ENCODE results near the gene TMEM52B.
"Not testable (repeated sequence)": the region's sequence is repeated elsewhere in the genome, so short reads cannot be mapped to it uniquely, and the experiment has no call there.

TMEM52B gene

GRCh38 chr12:10211940-10212738 is 33.3 kb downstream of the TMEM52B start:
- DNase-seq (ENCODE audit: low read depth in 3 of 3), result peak; percentile 72 to 83 (median 77)

DNA sequence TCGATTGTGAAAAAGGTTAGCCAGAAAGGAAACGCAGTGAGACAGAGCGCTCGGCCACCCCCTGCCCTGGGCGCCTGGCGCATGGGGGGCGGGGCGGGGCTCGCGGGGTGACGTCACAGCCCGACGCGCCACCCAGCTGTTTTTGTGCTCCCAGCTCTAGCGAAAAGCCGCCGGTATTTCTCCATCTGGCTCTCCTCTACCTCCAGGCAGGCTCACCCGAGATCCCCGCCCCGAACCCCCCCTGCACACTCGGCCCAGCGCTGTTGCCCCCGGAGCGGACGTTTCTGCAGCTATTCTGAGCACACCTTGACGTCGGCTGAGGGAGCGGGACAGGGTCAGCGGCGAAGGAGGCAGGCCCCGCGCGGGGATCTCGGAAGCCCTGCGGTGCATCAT is 33.9 kb downstream of the TMEM52B start, which contains the start of gene GABARAPL1:
TSS of gene GABARAPL1 (plus strand) at position 139 of the 393 bp plus-strand sequence. CDS start at position 392, 253 bp downstream.
- peak; percentile 47 to 62 (median 50) for DNase-seq (ENCODE audit: low read depth in 3 of 3)

- DNase-seq (ENCODE audit: low read depth in 3 of 3), result peak; percentile 48 to 69 (median 60)
Observed at GRCh38 chr12:10213168-10214135, 34.6 kb downstream of the TMEM52B start.

DNA sequence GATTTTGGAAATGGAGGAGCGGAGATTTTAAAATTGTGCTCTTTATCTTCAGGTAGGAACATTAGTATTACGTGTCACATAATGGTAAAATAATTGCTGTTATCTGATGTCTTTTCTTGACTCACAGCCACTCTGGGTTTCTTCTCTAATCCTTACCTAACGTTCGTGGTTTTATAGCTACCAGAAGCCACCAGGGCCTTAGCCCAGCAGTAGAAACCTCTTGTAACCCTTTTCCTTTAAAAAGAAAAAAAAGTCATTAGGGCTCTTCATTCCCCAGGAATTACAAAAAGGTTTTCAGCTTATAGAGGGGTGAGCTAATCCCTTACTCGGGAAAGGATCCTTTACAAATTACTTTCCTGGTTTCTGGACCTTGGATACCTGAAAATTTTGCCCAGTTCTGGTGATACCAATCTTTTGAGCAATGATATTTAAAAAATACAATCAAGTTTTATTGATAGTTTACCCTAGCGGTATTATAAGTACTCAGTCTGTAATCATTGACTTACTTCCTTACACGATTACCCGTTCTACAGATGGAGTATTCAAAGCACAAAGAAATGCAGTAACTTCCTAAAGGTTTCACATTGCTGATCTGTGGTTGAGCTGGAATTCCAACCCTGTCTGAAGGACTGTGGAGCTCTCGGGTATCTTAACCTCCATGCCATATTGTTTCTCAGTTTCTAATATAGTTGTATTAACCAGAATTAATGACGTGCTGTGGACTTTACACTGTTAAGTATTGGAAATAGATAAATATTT is 35.5 kb downstream of the TMEM52B start:
- no peak for DNase-seq (ENCODE audit: low read depth in 3 of 3)

- DNase-seq (ENCODE audit: low read depth in 3 of 3), result no peak
Observed at GRCh38 chr12:10214895-10215267, 36.0 kb downstream of the TMEM52B start.

DNA sequence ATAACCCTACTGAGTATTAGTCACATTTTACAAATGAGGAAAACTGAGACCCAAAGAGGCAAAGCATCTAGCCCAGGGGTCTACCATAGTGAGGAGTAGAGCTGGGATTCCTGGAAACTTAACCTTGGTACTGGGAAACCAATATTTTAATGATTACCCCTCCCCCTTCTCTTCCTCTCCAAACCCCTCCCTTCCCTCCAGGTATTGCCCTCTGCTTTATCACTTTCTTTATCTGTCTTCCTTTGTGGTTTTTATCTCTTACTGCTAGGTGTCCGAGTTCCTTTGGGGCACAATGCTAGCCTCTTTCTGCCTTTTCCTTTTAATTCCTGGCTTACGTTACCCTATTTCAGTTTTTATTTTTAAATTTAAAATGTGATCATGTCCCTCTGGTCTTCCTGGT is 36.6 kb downstream of the TMEM52B start:
- DNase-seq (ENCODE audit: low read depth in 3 of 3), result no peak

GRCh38 chr12:10215946-10216345 is 37.1 kb downstream of the TMEM52B start:
- DNase-seq (ENCODE audit: low read depth in 3 of 3), result not testable (repeated sequence)

GRCh38 chr12:10218021-10218420 is 39.2 kb downstream of the TMEM52B start:
- no peak for DNase-seq (ENCODE audit: low read depth in 3 of 3)

DNA sequence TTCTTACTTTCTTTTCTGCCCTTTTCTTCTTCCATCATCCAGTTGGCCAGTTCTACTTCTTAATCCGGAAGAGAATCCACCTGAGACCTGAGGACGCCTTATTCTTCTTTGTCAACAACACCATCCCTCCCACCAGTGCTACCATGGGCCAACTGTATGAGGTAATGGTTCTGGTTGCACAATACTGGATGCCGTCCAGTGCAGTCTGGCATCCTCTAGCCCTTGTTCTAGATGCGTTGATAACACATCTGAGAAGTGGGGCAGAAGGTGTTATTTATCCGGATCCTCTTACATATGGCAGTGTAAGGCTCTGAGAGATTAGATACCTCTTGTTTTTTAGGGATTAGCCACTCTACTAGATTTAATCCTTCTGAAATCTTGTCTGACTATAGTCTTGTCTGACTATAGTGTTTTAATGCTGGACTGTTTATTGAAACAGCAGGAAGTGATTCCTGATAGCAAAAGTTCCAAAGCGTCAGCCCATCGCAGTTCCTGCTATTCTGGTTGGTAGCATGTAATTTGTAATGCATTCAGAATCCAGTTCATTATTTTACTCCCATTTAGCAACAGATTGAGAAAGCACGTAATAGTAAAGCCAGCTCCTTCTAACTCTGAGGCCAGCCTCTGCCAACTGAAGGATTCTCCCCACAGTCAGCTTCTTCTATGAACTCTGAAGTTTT is 41.7 kb downstream of the TMEM52B start:
- no peak for DNase-seq (ENCODE audit: low read depth in 3 of 3)

GRCh38 chr12:10221846-10222245 is 43.0 kb downstream of the TMEM52B start:
- no peak for DNase-seq (ENCODE audit: low read depth in 3 of 3)

- DNase-seq (ENCODE audit: low read depth in 3 of 3), result no peak
Observed at GRCh38 chr12:10223208-10223607, 44.4 kb downstream of the TMEM52B start.

- not testable (repeated sequence) for DNase-seq (ENCODE audit: low read depth in 3 of 3)
Observed at GRCh38 chr12:10225426-10225825, 46.6 kb downstream of the TMEM52B start.

- DNase-seq (ENCODE audit: low read depth in 3 of 3), result no peak
Observed at GRCh38 chr12:10226086-10226485, 47.3 kb downstream of the TMEM52B start.

GRCh38 chr12:10226731-10227130 is 47.9 kb downstream of the TMEM52B start:
- no peak for DNase-seq (ENCODE audit: low read depth in 3 of 3)

GRCh38 chr12:10227648-10228047 is 48.8 kb downstream of the TMEM52B start:
- no peak for DNase-seq (ENCODE audit: low read depth in 3 of 3)

DNA sequence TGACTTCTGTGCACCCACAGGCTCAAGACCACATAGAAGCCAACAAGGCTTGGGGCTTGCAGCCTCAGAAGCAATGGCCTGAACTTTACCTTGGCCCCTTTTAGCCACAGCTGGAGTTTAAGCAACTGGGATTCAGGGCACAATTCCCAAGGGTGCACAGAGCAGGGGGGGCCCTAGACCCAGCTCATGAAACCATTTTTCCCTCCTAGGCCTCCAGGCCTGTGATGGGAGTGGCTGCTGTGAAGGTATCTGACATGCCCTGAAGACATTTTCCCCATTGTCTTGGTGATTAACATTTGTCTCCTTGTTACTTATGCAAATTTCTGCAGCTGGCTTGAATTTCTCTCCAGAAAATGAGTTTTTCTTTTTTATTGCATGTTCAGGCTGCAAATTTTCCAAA is 55.7 kb downstream of the TMEM52B start:
- DNase-seq (ENCODE audit: low read depth in 3 of 3), result no peak

GRCh38 chr12:10235761-10236631 is 57.2 kb downstream of the TMEM52B start:
- peak in 1 of 3 experiments; percentile 26 for DNase-seq (ENCODE audit: low read depth in 3 of 3)

DNA sequence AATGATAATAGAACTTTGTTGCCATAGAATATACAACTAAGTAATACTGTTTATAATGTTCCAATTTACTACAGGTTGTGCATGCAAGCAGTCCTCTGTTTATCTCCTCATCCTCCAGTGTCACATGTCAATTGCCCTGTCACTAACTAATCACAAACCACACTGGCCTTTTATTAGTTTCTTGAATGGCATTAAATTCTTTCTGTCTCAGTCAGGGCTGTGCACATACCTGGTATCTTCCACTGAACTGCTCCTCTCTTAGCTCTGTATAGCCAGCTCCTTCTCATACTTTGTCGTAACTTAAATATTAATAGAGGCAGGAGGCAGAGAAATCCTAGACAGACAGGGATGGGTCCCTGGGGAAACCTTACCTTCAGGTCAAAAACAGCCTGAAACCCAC is 57.9 kb downstream of the TMEM52B start:
- DNase-seq (ENCODE audit: low read depth in 3 of 3), result no peak

DNA sequence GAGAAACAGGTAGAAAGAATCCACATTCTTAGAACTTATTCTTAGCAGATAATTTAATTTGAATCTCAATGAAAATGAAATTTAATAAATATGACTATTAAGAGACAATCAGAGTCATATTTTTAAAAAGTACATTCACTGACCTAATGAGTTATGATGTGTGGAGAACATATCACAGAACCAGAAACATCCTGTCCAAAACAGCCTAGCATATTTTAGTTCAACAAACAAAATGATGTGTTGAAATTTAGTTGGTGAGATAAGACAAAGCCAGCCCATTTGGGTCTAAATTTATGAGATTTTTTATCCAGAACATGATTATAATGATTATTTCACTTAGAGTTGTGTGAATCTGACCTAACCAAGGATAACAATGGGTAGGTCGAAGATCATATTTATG is 59.7 kb downstream of the TMEM52B start:
- no peak for DNase-seq (ENCODE audit: low read depth in 3 of 3)

DNA sequence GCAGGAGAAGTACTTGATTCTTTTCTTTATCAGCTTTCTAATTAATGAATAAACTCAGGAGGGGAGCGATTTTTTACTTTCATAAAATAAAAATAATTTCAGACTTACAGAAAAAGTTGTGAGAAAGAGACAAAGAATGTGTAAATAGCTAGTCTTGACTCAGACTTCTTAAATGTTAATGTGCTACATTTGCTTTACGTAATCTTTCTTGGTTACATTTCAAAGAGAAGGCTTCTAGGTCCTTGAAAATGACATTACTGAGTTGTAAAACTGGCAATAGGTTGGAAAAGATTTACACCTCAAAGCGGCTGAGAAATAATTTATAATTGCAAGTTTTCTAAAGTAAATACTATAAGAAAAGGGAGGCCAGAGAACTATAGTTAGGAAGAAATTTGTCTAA is 62.5 kb downstream of the TMEM52B start:
- no peak for DNase-seq (ENCODE audit: low read depth in 3 of 3)

Measured in stimulated activated CD4-positive, alpha-beta T cell treated with anti-CD3 and anti-CD28 coated beads, TNF-alpha, amount 100 ng/mL, for 24 hours (primary cell).